ENCODE measurements around the gene CHI3L2.

- TF ChIP-seq CTCF (IDR thresholded peaks at IDR 0.05; ENCODE audit: poor library complexity, severe bottlenecking), result no peak
- TF ChIP-seq EP300 (conservative IDR thresholded peaks at IDR 0.05; ENCODE audit: poor library complexity, severe bottlenecking), result no peak
- TF ChIP-seq MXI1 (conservative IDR thresholded peaks at IDR 0.05; ENCODE audit: poor library complexity, severe bottlenecking), result no peak
These were observed 22.4 kb downstream of the CHI3L2 start for GRCh38 chr1:111249960-111250359.
